Endothelial cell of umbilical vein (primary cell): ENCODE results near the gene SLC25A13. TPM values are rescaled to one million over a fixed set of nuclear protein-coding genes. Genes with fewer than 3 reads are reported as not detected.

Experiments
- BruUV-seq: library from RNA; stranded (reverse); fragments of 400-500 nt; replicated peaks from 2 replicates; lab custom pipeline; 2021; lab: Mats Ljungman, UMichigan
- CTCF ChIA-PET: fragments of 300-600, 350-600 bp; sonication (Branson Sonifier 250); formaldehyde crosslinking; loops from one replicate; lab custom pipeline; 2021; ENCODE audit warnings: antibody characterized with exemption, inconsistent platforms; lab: Charles Lee
- POLR2A ChIA-PET: fragments of 300-600, 350-600 bp; sonication (Branson Sonifier 250); formaldehyde crosslinking; loops from one replicate; lab custom pipeline; 2021; ENCODE audit warnings: antibody characterized with exemption, inconsistent platforms; lab: Charles Lee
- DNase-seq: peaks from one replicate; pipeline ENCODE4 v3.0.0-alpha.2; 2011; ENCODE audit warnings: low read depth, low spot score
- FAIRE-seq: peaks from 2 replicates; lab custom pipeline; 2011; peaks lifted over from hg19 to GRCh38; lab: Jason Lieb, UNC
- H2AFZ ChIP-seq: 2 replicates; pipeline ENCODE4 v1.6.0; 2012; ENCODE audit warnings: low read depth, low read length, control low read depth, inconsistent platforms
- H3K27ac ChIP-seq: 2 replicates; pipeline ENCODE4 v1.5.1; 2011; ENCODE audit warnings: low read depth, mild to moderate bottlenecking, control low read depth, low read length, moderate library complexity; ENCODE audit not compliant: insufficient read depth
- H3K27me3 ChIP-seq, 2 experiments: 2 replicates each; pipeline versions ENCODE4 v1.6.0 to v1.6.1; 2011; ENCODE audit warnings: low read length in 2 of 2, mixed read lengths in 1 of 2; ENCODE audit not compliant: control insufficient read depth in 2 of 2, insufficient read depth in 2 of 2
- H3K36me3 ChIP-seq, 2 experiments: 2 replicates in 1 of 2; 3 replicates in 1 of 2; pipeline ENCODE4 v1.5.1; 2011; ENCODE audit warnings: low read length in 2 of 2, mild to moderate bottlenecking in 1 of 2, moderate library complexity in 1 of 2; ENCODE audit not compliant: control insufficient read depth in 2 of 2, insufficient read depth in 2 of 2; ENCODE audit errors: extremely low read depth in 1 of 2
- H3K4me1 ChIP-seq: 3 replicates; pipeline ENCODE4 v1.5.1; 2011; ENCODE audit warnings: mild to moderate bottlenecking, low read length; ENCODE audit not compliant: control insufficient read depth, insufficient read depth; ENCODE audit errors: extremely low read depth
- H3K4me2 ChIP-seq: 2 replicates; pipeline ENCODE4 v1.6.1; 2011; ENCODE audit warnings: low read length, control low read depth, mixed read lengths; ENCODE audit not compliant: insufficient read depth
- H3K4me3 ChIP-seq, 3 experiments: fragments of 200-600 bp in 1 of 3; sonication (generic), shearing (Covaris generic) in 1 of 3; replicated peaks in 1 of 3; 2 replicates each; pipeline ENCODE4 v1.5.1; 2011 to 2016; ENCODE audit warnings: control low read depth in 3 of 3, low read length in 3 of 3, mild to moderate bottlenecking in 2 of 3, inconsistent platforms in 1 of 3, low read depth in 1 of 3, moderate library complexity in 1 of 3; ENCODE audit not compliant: insufficient read depth in 1 of 3
- H3K79me2 ChIP-seq: 2 replicates; pipeline ENCODE4 v1.6.0; 2012; ENCODE audit warnings: low read length, inconsistent platforms; ENCODE audit not compliant: control insufficient read depth, insufficient read depth
- H3K9ac ChIP-seq: replicated peaks from 2 replicates; pipeline ENCODE3; 2011; ENCODE audit warnings: low read length, control low read depth; ENCODE audit not compliant: insufficient read depth; ENCODE audit errors: extremely low read depth
- H3K9me1 ChIP-seq: replicated peaks from 3 replicates; pipeline ENCODE4 v1.6.0; 2011; ENCODE audit warnings: mild to moderate bottlenecking, low read length; ENCODE audit not compliant: control insufficient read depth, insufficient read depth; ENCODE audit errors: extremely low read depth
- H3K9me3 ChIP-seq: replicated peaks from 2 replicates; pipeline ENCODE4 v1.5.1; 2012; ENCODE audit warnings: low read length, inconsistent platforms; ENCODE audit not compliant: control insufficient read depth, insufficient read depth
- H4K20me1 ChIP-seq: replicated peaks from 2 replicates; pipeline ENCODE3; 2011; ENCODE audit warnings: mild to moderate bottlenecking, low read length; ENCODE audit not compliant: control insufficient read depth, insufficient read depth; ENCODE audit errors: extremely low read depth
- CTCF ChIP-seq, 2 donors: IDR thresholded peaks; 1 replicate in 1 of 2; 2 replicates in 1 of 2; pipeline ENCODE4 v1.5.1; 2011; ENCODE audit warnings: low read length in 2 of 2, mild to moderate bottlenecking in 2 of 2, moderate library complexity in 2 of 2, control low read depth in 1 of 2, inconsistent platforms in 1 of 2, low read depth in 1 of 2; ENCODE audit not compliant: insufficient read depth in 1 of 2; ENCODE audit errors: extremely low read depth in 1 of 2
- EZH2 ChIP-seq: IDR thresholded peaks from 2 replicates; pipeline ENCODE4 v1.6.1; 2012; ENCODE audit warnings: borderline replicate concordance, low read depth, mild to moderate bottlenecking, moderate library complexity, low read length, inconsistent platforms; ENCODE audit not compliant: severe bottlenecking
- FOS ChIP-seq: IDR thresholded peaks from 2 replicates; pipeline ENCODE4 v1.6.1; 2011; ENCODE audit warnings: mild to moderate bottlenecking, low read length, moderate library complexity, borderline replicate concordance; ENCODE audit not compliant: insufficient read depth
- GATA2 ChIP-seq: IDR thresholded peaks from 2 replicates; pipeline ENCODE4 v1.7.0; 2011; ENCODE audit warnings: low read depth, mild to moderate bottlenecking, moderate library complexity, mixed read lengths, low read length; ENCODE audit not compliant: insufficient read length, insufficient read depth
- JUN ChIP-seq: IDR thresholded peaks from 2 replicates; pipeline ENCODE4 v1.6.1; 2011; ENCODE audit warnings: borderline replicate concordance, low read depth; ENCODE audit not compliant: insufficient read length, insufficient read depth
- MAX ChIP-seq: IDR thresholded peaks from 2 replicates; pipeline ENCODE4 v1.6.1; 2011; ENCODE audit not compliant: insufficient read depth, insufficient read length
- MYC ChIP-seq: IDR thresholded peaks from one replicate; pipeline ENCODE4 v1.6.1; 2011; ENCODE audit warnings: mild to moderate bottlenecking, low read depth, low read length
- POLR2A ChIP-seq: IDR thresholded peaks from 2 replicates; pipeline ENCODE4 v1.6.1; 2012; ENCODE audit warnings: low read depth, mild to moderate bottlenecking, control low read depth, low read length
- POLR2AphosphoS5 ChIP-seq: IDR thresholded peaks from 2 replicates; pipeline ENCODE4 v1.6.1; 2012; ENCODE audit warnings: low read depth, mild to moderate bottlenecking, control low read depth, low read length, moderate library complexity; ENCODE audit not compliant: insufficient read depth
- dilution Hi-C: fragments of 300-500 bp; cut with MboI; formaldehyde crosslinking; loops from one replicate; pipeline ENCODE4 v1.15.0; 2019; ENCODE audit warnings: low sequenced_read_pairs; ENCODE audit not compliant: extremely low pct_ligation_motif_present
- intact Hi-C: fragments of 100-400 bp; cut with micrococcal nuclease; formaldehyde crosslinking; loops from one replicate; pipeline ENCODE4 v1.10.0; 2022
- polyA plus RNA-seq, 4 experiments: library from polyadenylated mRNA; depleted of rRNA in 3 of 4; stranded (reverse) in 3 of 4; unstranded in 1 of 4; fragments of >200 nt; gene quantifications; 2 replicates each; pipeline versions ENCODE4 v1.2.1 to v1.2.3, GENCODE V29; 2011 to 2012; ENCODE audit warnings: missing spikeins in 1 of 4
- total RNA-seq: library from RNA; stranded (reverse); gene quantifications from 2 replicates; pipeline ENCODE4 v1.2.3, GENCODE V29; 2021

The SLC25A13 gene
- total and polyA plus RNA-seq, 2 donors (not counting 3 experiments of a cell fraction or from before 2014, with no cell fraction given), result 13.2 to 34.4 TPM

DNA sequence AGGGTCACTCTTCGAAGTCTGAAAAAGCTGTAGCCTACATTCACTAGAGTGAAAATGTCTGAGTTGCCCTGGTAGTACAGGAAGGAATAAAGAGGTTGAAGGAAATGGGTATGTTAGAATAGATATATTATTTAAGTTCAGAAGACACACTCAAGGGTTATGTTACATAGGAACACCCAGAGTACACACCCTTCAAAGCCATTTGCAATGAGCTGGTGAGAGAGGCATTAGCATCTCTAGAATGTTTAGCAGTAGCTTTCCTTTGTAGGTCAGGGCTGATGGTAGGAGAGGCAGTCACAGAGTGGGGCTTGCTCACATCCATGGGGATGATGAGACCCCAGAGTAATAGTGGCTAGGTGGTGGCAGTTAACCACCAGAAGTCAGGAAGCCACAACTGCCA lies 221.2 kb downstream of the SLC25A13 start:
- no peaks in the 10 kb centered on the region for H3K9me1 ChIP-seq
- ChIA-PET CTCF (interaction anchor here (1.0 to 1.5 kb wide), 3 partner anchors 9 to 927 kb away, joined by 3 to 5 read pairs (median 3); no protein-coding TSS in a partner anchor), POLR2A (interaction anchor here (0.6 kb wide), 1 partner anchor 113 kb away, joined by 4 read pairs; no protein-coding TSS in a partner anchor)
- no peaks in the 10 kb centered on the region for H3K36me3 ChIP-seq
- FAIRE-seq (no peak), DNase-seq (no peak)
- H3K4me3 ChIP-seq, result no peak overlapping the region
- no peaks in the 10 kb centered on the region for H3K4me1 ChIP-seq
- H2AFZ ChIP-seq, result no peak overlapping the region
- H3K9me3 ChIP-seq, result no peaks in the 10 kb centered on the region
- no peaks in the 10 kb centered on the region for H3K79me2 ChIP-seq
- H3K27ac ChIP-seq, result no peak overlapping the region
- H3K9ac ChIP-seq, result no peak overlapping the region
- intact Hi-C loops (no loop called here), dilution Hi-C loops (no loop called here)
- no peaks in the 10 kb centered on the region for H4K20me1 ChIP-seq
- TF ChIP-seq POLR2A (no peak), EZH2 (no peak), MYC (no peak), CTCF (IDR thresholded peaks at IDR 0.05; ENCODE audit: extremely low read depth in 1 of 2, insufficient read depth in 1 of 2, low read depth in 1 of 2, low read length in 2 of 2) (no peak), FOS (no peak), POLR2AphosphoS5 (no peak), JUN (no peak), MAX (no peak), GATA2 (no peak)
- no peaks in the 10 kb centered on the region for H3K27me3 ChIP-seq
- no TSS peak for BruUV-seq
- no peak overlapping the region for H3K4me2 ChIP-seq
